ENCODE measurements around the gene PPP2R5D. TPM values are rescaled to one million over a fixed set of nuclear protein-coding genes. Genes with fewer than 3 reads are reported as not detected.

The PPP2R5D gene
- total RNA-seq, 1 donor from 2014 or later: 32.7 TPM

DNA sequence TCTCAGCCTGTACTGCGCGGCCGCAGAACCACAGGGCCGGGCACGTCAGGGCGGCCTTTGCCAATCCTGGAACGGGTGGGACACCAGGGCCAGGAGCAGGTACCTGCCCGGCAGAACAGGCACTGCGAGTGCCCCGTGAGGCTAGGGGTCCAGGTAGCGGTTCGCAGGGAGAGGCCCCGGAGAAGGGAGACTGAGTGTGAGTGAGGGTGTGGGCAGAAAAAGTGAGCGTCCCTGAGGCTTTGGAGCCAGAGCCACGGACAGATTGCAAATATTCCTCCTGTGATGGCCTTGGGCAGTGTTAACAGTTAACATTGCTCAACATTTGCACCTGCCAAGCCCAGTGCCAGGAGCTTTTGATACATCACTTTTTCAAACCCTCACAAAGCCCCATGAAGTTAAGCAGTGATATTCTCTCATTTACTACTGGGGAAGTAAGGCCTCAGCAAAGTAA, 23.3 kb upstream of the PPP2R5D start:
- intact Hi-C loops (cut with micrococcal nuclease): no loop called here
- TF ChIP-seq, protein P1, sequence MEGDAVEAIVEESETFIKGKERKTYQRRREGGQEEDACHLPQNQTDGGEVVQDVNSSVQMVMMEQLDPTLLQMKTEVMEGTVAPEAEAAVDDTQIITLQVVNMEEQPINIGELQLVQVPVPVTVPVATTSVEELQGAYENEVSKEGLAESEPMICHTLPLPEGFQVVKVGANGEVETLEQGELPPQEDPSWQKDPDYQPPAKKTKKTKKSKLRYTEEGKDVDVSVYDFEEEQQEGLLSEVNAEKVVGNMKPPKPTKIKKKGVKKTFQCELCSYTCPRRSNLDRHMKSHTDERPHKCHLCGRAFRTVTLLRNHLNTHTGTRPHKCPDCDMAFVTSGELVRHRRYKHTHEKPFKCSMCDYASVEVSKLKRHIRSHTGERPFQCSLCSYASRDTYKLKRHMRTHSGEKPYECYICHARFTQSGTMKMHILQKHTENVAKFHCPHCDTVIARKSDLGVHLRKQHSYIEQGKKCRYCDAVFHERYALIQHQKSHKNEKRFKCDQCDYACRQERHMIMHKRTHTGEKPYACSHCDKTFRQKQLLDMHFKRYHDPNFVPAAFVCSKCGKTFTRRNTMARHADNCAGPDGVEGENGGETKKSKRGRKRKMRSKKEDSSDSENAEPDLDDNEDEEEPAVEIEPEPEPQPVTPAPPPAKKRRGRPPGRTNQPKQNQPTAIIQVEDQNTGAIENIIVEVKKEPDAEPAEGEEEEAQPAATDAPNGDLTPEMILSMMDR (IDR thresholded peaks at IDR 0.05; ENCODE audit: borderline replicate concordance): no peak
- DNase-seq: no peak
- Histone ChIP-seq H3K27me3 (ENCODE audit: low read depth) (no peaks in the 10 kb centered on the region), H3K4me1 (peaks cover 17% of the 10 kb centered on the region), H3K36me3 (peaks cover 37% of the 10 kb centered on the region), H3K4me3 (peak overlapping the region; percentile 71), H3K9me3 (replicated peaks) (no peaks in the 10 kb centered on the region), H3K27ac (replicated peaks) (peak overlapping the region; percentile 70)

DNA sequence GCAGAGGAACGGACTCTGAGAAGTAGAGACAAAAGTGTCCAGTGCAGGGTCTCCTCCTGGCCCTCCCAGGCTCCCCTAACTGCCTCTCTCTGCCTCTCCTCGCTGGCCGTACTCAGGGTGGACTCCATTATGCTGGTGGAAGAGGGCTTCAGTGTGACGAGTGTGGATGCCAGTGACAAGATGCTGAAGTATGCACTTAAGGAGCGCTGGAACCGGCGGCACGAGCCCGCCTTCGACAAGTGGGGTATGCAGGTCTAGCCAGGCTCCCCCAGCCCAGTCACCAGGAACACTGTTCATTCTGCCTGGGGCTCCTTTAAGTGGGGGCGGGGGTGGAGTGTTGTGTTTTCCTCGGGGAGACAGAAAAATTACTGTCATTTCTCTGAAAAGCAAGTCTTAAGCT, 22.3 kb upstream of the PPP2R5D start:
- Histone ChIP-seq H3K4me1 (peaks cover 17% of the 10 kb centered on the region), H3K9me3 (replicated peaks) (no peaks in the 10 kb centered on the region), H3K27ac (replicated peaks) (no peak overlapping the region), H3K4me3 (no peak overlapping the region), H3K36me3 (peaks cover 46% of the 10 kb centered on the region), H3K27me3 (ENCODE audit: low read depth) (no peaks in the 10 kb centered on the region)
- TF ChIP-seq, protein P1 (IDR thresholded peaks at IDR 0.05; ENCODE audit: borderline replicate concordance): no peak
- intact Hi-C loops (cut with micrococcal nuclease): no loop called here
- no peak for DNase-seq

DNA sequence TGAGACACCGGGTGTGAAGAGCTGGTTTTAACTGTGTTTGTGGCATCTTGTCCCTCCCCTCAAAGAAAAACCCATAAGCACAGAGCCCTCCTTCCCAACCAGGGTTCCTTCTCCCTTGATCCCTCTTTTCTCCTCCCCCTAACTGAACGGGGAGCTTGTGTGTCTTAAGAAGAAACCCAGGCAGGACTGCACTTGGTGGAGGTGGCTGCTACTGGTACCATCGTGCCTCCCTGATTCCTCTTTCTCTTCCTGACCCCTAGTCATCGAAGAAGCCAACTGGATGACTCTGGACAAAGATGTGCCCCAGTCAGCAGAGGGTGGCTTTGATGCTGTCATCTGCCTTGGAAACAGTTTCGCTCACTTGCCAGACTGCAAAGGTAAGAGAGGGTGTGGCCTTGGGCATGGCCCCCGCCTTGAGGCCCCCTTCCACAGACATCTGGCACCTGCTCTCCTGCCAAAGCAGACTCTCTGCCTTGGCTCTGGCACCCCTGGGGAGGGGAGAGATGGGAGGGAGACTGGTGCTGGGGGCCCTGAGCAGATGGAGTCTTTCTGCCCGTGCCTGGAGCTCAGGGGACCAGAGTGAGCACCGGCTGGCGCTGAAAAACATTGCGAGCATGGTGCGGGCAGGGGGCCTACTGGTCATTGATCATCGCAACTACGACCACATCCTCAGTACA, 21.7 kb upstream of the PPP2R5D start:
- peaks cover 51% of the 10 kb centered on the region for H3K36me3 ChIP-seq
- intact Hi-C loops (cut with micrococcal nuclease): no loop called here
- no peaks in the 10 kb centered on the region for H3K9me3 ChIP-seq (replicated peaks)
- DNase-seq: no peak
- peaks cover 17% of the 10 kb centered on the region for H3K4me1 ChIP-seq
- TF ChIP-seq, protein P1 (IDR thresholded peaks at IDR 0.05; ENCODE audit: borderline replicate concordance): no peak
- H3K4me3 ChIP-seq: no peak overlapping the region
- no peak overlapping the region for H3K27ac ChIP-seq (replicated peaks)
- H3K27me3 ChIP-seq (ENCODE audit: low read depth): no peaks in the 10 kb centered on the region

DNA sequence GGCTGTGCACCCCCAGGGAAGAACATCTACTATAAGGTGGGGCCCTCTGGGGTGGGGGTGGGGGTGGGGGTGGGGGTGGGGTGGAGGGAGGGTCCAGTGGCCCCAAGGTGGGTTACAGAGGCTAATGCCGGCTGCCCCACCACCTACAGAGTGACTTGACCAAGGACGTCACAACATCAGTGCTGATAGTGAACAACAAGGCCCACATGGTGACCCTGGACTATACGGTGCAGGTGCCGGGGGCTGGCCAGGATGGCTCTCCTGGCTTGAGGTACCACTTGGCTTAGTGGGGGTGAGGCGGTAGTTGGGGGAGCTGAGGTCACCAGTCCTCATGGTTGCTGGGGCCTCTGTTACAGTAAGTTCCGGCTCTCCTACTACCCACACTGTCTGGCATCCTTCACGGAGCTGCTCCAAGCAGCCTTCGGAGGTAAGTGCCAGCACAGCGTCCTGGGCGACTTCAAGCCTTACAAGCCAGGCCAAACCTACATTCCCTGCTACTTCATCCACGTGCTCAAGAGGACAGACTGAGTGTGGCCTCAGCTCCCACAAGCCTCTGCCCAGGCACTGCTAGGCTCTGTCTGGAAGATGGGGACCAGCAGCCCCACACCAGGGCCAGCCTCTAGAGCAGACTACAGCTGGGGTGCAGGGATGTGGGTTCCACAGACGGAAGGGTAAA, 21.1 kb upstream of the PPP2R5D start:
- Histone ChIP-seq H3K27ac (replicated peaks) (no peak overlapping the region), H3K4me3 (no peak overlapping the region), H3K9me3 (replicated peaks) (no peaks in the 10 kb centered on the region), H3K4me1 (peaks cover 17% of the 10 kb centered on the region), H3K27me3 (ENCODE audit: low read depth) (no peaks in the 10 kb centered on the region), H3K36me3 (peaks cover 58% of the 10 kb centered on the region)
- DNase-seq: no peak
- TF ChIP-seq, protein P1 (IDR thresholded peaks at IDR 0.05; ENCODE audit: borderline replicate concordance): no peak
- intact Hi-C loops (cut with micrococcal nuclease): no loop called here

DNA sequence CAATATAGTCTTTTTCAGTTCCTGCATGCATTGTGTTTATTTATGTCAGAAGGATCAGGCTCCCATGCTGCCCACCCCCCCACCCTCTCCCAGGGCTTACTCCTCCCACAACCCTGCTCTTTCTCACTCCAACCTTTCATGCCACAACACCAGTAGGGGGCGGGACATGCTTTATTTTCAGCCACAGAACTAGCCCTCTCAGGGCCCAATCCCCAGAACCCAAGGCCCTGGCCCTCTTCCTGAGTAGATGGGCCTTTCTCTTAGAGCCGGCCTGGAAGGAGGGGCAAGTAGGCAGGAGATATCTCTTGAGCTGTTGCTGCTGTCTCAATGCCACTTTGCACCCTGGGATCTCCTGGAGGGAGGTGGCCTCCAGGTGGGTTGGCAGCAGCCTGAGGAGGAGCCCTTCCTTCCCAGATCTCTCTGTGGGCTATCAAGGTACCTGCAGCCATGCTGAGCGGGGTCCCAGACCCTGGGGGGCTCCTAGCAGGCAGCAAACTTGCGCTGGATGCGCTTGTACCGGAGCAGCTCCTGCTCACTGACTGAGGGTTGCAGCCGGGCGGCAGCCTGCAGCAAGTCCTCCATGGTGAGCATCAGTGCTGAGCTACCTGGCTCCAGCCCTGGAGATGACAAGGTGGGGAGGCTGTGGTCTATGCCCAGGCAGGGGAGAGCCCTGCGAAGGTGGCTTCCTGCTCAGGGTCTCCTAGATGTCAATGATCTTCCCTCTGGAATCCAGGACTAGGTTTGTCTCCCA, 20.3 kb upstream of the PPP2R5D start:
- H3K4me3 ChIP-seq: no peak overlapping the region
- H3K36me3 ChIP-seq: peaks cover 65% of the 10 kb centered on the region
- H3K4me1 ChIP-seq: peaks cover 17% of the 10 kb centered on the region
- no peak for DNase-seq
- no peaks in the 10 kb centered on the region for H3K27me3 ChIP-seq (ENCODE audit: low read depth)
- intact Hi-C loops (cut with micrococcal nuclease): no loop called here
- TF ChIP-seq, protein P1 (IDR thresholded peaks at IDR 0.05; ENCODE audit: borderline replicate concordance): no peak
- H3K27ac ChIP-seq (replicated peaks): no peak overlapping the region
- no peaks in the 10 kb centered on the region for H3K9me3 ChIP-seq (replicated peaks)
